H54 (cell line): ENCODE measurements around the gene SLC25A5.
"Not testable (repeated sequence)": the region's sequence is repeated elsewhere in the genome, so short reads cannot be mapped to it uniquely, and the experiment has no call there.

Source experiments
- DNase-seq: peaks from one replicate; pipeline ENCODE4 v3.0.0; 2011; ENCODE audit warnings: low spot score, mixed read lengths; ENCODE audit not compliant: insufficient read length
- FAIRE-seq: peaks from 3 replicates; lab custom pipeline; 2011; peaks lifted over from hg19 to GRCh38; lab: Jason Lieb, UNC
- POLR2A ChIP-seq: IDR thresholded peaks from 2 replicates; pipeline ENCODE4 v1.6.1; 2011; ENCODE audit warnings: low read depth, mild to moderate bottlenecking, low read length

SLC25A5 gene

DNA sequence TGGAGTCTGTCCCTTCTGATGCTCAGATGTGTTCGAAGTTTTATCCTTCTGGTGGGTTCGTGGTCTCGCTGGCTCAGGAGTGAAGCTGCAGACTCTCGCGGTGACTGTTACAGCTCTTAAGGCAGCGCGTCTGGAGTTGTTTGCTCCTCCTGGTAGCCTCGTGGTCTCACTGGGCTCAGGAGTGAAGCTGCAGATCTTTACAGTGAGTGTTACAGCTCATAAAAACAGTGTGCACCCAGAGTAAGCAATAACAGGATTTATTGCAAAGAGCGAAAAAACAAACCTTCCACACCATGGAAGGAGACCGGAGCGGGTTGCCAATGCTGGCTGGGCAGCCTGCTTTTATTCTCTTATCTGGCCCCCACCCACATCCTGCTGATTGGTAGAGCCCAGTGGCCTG is 18.5 kb downstream of the SLC25A5 start:
- FAIRE-seq, result no peak
- no peak for DNase-seq
- TF ChIP-seq POLR2A, result no peak

DNA sequence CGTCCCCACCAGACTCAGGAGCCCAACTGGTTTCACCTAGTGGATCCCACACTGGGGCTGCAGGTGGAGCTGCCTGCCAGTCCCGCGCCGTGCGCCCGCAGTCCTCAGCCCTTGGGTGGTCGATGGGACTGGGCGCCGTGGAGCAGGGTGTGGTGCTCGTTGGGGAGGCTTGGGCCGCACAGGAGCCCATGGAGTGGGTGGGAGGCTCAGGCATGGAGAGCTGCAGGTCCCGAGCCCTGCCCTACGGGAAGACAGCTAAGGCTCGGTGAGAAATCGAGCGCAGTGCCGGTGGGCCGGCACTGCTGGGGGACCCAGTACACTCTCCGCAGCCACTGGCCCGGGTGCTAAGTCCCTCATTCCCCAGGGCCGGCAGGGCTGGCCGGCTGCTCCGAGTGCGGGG is 19.5 kb downstream of the SLC25A5 start:
- DNase-seq, FAIRE-seq: not testable (repeated sequence)

DNA sequence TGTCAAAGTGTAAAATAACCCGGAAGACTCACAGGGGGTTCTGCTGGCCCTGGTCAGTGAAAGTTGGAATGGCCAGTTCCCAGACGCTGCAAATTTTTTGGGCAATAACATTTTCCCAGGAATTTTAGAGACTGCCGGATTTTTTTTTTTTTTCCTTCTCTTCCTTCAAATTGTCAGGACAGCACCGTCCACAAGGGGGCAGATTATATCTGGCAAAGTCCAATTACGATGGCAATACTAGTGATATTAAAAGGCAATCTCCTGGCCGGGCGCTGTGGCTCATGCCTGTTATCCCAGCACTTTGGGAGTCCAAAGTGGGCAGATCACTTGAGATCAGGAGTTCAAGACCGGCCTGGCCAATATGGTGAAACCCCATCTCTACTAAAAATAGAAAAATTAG is 20.5 kb downstream of the SLC25A5 start:
- FAIRE-seq (no peak), DNase-seq (no peak)
- TF ChIP-seq POLR2A, result no peak

DNA sequence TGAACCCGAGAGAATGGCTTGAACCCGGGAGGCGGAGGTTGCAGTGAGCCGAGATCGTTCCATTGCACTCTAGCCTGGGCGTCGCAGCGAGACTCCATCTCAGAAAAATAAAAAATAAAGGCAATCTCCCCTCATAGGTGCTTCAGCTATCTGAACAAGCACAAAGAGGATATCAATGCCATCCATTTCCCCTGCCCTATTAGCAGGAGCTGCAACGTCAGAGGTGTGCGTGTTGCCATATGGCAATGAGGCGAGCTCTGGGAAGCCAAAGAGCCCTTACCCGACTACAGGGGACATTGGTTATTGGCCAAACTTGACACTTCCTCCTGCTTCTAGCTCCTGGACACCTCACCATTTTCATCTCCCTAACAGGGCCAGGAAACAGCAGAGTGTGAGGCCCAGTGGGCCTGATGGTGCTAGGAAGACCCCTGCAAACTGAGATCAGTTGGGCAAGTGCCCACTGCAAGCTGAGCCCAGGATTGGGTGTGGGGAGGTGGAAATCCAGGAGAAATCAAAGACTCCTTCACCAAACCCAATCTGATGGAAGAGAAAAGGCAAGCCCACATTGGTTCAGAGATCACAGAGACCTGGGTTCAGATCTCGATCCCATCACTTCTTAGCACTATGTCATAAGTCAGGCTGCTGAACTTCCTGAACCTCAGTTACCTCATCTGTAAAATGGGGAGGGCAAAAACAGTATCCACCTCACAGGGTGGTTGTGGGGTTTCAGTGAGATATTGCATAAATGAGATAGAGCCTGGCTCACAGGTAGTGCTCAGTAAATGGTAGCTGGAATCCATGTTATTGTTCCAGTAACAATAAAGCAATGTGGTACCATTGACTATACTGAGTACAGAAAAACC is 21.2 kb downstream of the SLC25A5 start:
- DNase-seq (no peak), FAIRE-seq (no peak)
- no peak for TF ChIP-seq POLR2A

DNA sequence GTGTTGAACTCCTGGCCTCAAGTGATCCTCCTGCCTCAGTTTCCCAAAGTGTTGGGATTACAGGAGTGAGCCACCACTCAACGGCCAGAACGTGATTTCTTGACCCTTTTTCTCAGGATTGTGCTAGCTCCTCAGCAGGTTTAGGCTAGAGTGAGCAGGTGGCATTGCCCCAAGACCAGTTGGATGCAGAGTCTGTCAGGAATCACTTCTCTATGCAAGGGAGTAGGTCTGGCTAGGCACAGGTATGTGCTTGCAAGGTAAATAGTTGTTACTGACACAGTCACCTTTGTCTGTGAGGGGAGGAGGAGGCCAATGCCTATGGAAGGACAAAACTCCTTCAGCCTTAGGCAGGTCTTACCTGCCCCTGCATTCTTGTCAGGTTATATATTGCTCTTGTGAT is 24.2 kb downstream of the SLC25A5 start:
- no peak for FAIRE-seq

DNA sequence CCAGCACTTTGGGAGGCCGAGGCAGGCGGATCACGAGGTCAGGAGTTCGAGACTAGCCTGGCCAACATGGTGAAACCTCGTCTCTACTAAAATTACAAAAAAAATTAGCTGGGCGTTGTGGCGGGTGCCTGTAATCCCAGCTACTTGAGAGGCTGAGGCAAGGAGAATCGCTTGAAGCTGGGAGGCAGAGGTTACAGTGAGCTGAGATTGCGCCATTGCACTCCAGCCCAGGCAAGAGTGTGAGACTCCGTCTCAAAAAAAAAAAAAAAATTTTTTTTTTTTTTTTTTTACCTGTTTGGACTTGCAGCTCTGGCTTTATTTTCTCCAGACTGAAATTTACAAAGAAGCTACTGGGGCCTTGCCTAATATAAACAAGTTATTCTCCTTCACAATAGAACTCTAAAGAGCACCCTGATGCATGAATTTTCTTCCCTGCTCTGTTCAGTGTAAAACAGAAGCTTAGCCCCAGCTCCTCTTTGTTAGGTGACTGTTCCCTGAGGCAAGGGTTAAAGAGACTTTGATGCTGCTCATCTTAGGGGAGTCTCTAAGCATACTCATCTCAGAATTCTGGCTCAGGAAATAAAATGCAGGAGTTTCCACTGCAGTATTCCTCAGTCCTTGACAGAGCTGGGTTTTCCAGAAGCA is 25.7 kb downstream of the SLC25A5 start:
- not testable (repeated sequence) for DNase-seq, FAIRE-seq

More for the DNA sequence above, 24.2 kb downstream of the SLC25A5 start:
- no peak for TF ChIP-seq POLR2A
- DNase-seq, result no peak

DNA sequence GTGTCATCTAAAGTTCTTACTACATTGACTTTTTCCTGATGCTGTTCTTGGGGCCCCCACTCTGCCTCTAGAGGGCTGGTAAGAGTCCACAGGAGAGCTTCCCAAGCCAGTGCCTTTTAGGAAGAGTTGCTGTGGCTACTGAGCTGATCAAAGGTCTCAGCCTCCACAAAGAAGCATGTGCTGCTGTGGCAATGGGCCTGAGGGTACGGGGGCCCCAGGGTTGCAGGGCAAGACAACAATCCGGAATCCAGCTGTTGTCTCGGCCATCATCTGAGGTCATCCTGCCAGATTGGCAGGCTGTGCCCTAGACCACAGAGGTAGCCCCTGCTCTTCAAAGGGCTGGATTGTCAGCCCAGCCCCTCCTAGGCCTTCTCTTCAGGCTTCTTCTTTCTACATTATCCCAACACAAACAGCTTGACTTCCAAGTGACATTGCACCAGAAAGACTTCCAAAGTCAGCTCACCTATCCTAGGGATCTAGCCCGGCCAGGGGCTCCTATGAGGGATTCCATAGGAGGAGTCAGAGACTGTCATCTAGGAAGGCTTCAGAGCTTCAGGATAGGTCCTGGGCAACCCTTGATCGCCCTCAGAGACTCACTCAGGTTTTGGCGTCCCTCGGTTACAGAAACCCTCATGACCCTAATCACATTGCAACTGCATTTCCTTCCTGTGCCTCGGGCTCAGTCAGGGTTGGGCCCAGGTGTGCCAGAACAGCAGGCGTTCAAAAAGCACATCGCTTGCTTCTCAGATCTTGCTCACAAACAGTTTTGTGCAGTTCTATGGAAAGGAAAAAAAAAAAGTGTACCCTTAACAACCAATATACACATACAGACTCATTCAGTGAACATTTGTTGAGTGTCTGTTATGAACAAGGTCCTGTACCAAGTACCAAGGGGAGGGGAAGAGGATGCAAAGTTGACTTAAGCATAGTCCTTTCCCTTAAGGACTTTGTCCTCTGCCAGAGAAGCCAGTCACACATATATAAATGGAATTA is 27.8 kb downstream of the SLC25A5 start:
- no peak for TF ChIP-seq POLR2A
- no peak for FAIRE-seq
- DNase-seq, result no peak

DNA sequence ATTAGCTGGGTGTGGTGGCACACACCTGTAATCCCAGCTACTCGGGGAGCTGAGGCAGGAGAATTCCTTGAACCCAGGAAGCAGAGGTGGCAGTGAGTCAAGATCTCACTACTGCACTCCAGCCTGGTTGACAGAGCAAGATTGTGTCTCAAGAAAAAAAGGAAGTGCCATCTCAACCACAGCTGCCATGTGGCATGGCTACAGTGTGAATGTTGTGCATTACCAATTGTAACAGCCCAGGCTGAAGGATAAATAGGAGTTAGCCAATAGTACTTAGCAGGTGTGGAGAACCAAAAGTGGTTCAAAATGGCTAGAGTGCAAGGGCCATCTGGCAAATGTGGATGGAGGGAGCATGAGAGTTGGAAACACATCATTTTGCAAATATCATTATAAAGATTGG is 28.9 kb downstream of the SLC25A5 start:
- DNase-seq (no peak), FAIRE-seq (no peak)
- TF ChIP-seq POLR2A, result no peak

DNA sequence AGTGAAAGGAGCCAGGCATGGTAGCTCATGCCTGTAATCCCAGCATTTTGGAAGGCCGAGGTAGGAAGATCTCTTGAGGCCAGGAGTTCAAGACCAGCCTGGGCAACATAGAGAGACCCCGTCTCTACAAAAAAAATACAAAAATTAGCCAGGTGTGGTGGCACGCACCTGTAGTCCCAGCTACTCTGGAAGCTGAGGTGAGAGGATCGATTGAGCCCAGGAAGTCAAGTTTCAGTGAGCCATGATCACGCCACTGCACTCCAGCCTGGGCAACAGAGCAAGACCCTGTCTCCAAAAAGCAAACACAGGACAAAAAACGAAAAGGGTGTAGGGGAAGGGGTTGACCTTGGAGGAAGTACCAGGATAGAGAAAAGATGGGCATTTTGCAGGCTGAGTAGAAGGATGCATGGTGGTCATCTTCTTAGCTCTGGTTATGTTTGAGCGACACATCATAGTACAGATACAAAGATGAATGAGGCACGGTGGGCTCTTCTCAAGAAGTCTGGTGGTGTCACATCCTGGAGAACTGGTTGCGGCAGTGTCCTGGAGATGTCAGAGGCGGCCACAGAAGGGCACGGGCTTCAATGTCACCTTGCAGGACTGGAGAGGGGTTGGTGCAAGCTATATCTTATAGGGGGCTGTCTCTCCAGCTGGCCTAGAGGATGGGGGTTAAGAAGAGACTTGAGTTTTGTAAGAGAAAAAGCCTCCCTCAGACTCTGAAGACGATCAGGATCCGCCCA is 32.0 kb downstream of the SLC25A5 start:
- no peak for DNase-seq
- FAIRE-seq, result no peak
- no peak for TF ChIP-seq POLR2A

DNA sequence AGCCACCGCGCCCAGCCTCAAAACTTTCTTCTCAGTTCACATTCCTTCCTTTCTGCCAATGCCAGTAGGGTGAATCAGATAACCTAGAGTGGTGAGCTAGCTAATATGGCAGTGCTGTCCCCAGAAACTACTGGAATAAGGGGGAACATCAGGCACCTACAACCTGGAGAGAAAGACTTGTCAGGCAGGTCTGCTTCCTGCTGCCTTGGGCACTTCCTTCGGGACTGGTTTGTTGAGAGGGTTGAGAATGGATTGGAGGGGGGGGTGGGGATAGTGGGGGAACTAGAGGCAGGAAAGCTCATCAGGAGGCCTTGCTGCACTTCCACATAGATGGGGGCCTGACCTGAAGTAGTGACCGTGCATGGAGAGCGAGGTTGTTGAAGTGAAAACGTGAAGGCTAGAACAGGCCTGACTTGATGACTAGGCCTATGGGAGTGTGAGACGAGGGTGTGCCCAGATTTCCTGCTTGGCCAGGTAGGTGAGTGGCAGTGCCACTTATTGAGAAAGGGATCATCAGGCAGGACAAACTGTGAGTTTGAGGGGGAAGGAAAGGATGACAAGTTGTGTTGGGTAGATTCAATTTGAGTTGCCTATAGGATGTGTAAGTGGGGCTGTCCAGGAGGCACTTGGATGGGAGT is 33.4 kb downstream of the SLC25A5 start:
- DNase-seq (no peak), FAIRE-seq (no peak)
- no peak for TF ChIP-seq POLR2A

DNA sequence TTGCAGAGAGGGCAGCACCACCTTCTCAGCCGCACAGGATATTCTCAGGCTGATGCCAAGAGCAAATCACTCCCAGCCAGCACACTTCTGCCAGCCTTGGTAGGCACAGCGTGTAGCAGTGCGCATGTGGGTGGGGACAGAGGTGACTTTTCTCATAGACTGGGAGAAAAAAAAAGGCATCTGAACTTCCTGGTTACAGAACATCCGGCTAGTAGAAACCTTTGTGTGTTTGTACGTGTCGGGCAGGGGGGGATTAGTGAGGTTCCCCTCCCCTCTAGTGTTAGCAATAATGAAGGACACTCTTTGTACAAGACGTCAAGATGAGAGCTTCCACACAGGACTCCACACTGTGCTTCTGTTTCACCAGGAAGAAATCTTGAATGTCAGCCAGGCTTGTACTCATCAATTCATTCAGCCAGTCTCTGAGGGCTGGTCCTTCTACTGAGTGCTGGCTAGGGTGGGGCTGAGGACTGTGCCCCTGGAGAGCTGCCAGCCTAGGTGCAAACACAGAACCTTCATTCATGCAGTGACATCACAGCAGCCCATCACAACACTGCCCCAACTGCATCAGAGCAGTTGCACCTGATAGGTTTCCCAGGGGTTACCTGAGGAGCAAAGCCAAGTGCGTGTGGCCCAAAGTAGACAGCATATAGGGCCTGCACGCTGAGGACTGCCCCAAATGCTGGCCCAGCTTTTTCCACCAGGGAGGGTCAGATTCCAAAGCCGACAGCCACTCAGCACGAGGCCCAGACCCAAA is 34.7 kb downstream of the SLC25A5 start:
- DNase-seq, result no peak
- TF ChIP-seq POLR2A, result no peak
- FAIRE-seq, result peak; percentile 48

DNA sequence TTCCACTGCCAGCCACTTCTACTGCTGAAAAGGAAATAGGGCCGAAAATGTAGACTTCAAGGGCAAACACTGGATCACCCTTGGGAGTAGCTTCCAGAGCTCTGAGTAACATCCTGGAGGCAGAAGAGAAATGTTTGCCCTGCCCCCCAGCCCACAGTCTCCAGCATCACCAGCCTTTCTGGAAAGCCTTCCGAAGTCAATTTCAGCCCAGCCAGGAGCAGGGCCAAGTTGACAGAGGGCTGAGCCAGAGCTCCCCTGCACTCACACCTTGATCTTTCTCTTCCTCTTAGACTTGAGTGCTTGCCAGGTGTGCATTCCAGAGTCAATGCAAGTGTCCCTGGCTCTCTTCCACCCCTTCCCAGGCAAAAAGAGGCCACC is 35.2 kb downstream of the SLC25A5 start:
- DNase-seq, result peak; percentile 67

DNA sequence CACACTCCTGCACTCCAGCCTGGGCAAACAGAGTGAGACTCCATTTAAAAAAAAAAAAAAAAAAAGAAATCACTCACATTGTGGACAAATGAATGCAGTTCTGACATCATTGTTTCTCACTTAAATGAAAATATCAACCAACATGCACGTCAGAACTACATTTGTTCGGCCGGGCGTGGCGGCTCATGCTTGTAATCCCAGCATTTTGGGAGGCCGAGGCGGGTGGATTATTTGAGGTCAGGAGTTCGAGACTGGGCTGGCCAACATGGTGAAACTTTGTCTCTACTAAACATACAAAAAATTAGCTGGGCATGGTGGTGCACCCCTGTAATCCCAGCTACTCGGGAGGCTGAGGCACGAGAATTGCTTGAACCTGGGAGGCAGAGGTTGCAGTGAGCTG is 36.9 kb downstream of the SLC25A5 start:
- FAIRE-seq, DNase-seq: not testable (repeated sequence)

More for the DNA sequence above, 35.2 kb downstream of the SLC25A5 start:
- peak; percentile 82 for FAIRE-seq
- TF ChIP-seq POLR2A, result no peak
